Activated naive CD4-positive, alpha-beta T cell treated with anti-CD3 and anti-CD28 coated beads, Interleukin-2, amount 50 U/mL, for 72 hours (primary cell): ENCODE results near the gene ABCF2. TPM values are rescaled to one million over a fixed set of nuclear protein-coding genes. Genes with fewer than 3 reads are reported as not detected.

Source experiments
- ATAC-seq, 2 donors: fragments of 150-1000 bp; cut with Tn5 transposase; 2 replicates each; pipeline ENCODE4 v1.10.0; 2021; ENCODE audit warnings: mild to moderate bottlenecking in 2 of 2, moderate library complexity in 2 of 2
- DNase-seq, 2 donors: peaks; one replicate each; pipeline ENCODE4 v3.0.0; 2021 to 2022; ENCODE audit warnings: low spot score in 2 of 2
- H3K27ac Mint-ChIP-seq, 2 donors: one replicate each; pipeline ENCODE4 v1.8.0; 2022; ENCODE audit warnings: mild to moderate bottlenecking in 2 of 2, mixed read lengths in 2 of 2
- H3K36me3 Mint-ChIP-seq, 2 donors: one replicate each; pipeline ENCODE4 v1.8.0; 2022; ENCODE audit warnings: mixed read lengths in 2 of 2
- H3K9me3 Mint-ChIP-seq, 2 donors: one replicate each; pipeline ENCODE4 v1.8.0; 2022; ENCODE audit warnings: mixed read lengths in 2 of 2
- total RNA-seq, 2 donors: library from RNA; stranded (reverse); gene quantifications; one replicate each; pipeline ENCODE4 v1.2.3, GENCODE V29; 2022

ABCF2 gene
- total RNA-seq, 2 donors from 2014 or later: 23.5 to 33.6 TPM

GRCh38 chr7:151256410-151257045 lies 29.5 kb upstream of the ABCF2 start:
- H3K27ac Mint-ChIP-seq: no peak overlapping the region
- ATAC-seq (no peak), DNase-seq (no peak)
- H3K36me3 Mint-ChIP-seq: no peaks in the 10 kb centered on the region
- H3K9me3 Mint-ChIP-seq: no peaks in the 10 kb centered on the region

GRCh38 chr7:151255390-151255789 lies 28.4 kb upstream of the ABCF2 start:
- Mint-ChIP-seq H3K9me3 (no peaks in the 10 kb centered on the region), H3K27ac (no peak overlapping the region), H3K36me3 (peaks cover 0 to 8% of the 10 kb centered on the region in 2 donors)
- ATAC-seq (no peak), DNase-seq (no peak)

GRCh38 chr7:151254851-151255250 lies 27.8 kb upstream of the ABCF2 start:
- no peak overlapping the region for H3K27ac Mint-ChIP-seq
- DNase-seq: no peak
- no peak for ATAC-seq
- H3K36me3 Mint-ChIP-seq: peaks cover 0 to 8% of the 10 kb centered on the region in 2 donors
- no peaks in the 10 kb centered on the region for H3K9me3 Mint-ChIP-seq

GRCh38 chr7:151254316-151254715 lies 27.3 kb upstream of the ABCF2 start:
- Mint-ChIP-seq H3K27ac (no peak overlapping the region), H3K9me3 (no peaks in the 10 kb centered on the region), H3K36me3 (peaks cover 0 to 8% of the 10 kb centered on the region in 2 donors)
- DNase-seq: no peak
- ATAC-seq: no peak

- DNase-seq (no peak), ATAC-seq (no peak)
- Mint-ChIP-seq H3K27ac (no peak overlapping the region), H3K9me3 (no peaks in the 10 kb centered on the region), H3K36me3 (peaks cover 0 to 8% of the 10 kb centered on the region in 2 donors)
These were observed 26.1 kb upstream of the ABCF2 start for GRCh38 chr7:151252961-151253711.

- peaks cover 0 to 8% of the 10 kb centered on the region in 2 donors for H3K36me3 Mint-ChIP-seq
- no peak overlapping the region for H3K27ac Mint-ChIP-seq
- no peak for ATAC-seq
- H3K9me3 Mint-ChIP-seq: no peaks in the 10 kb centered on the region
- DNase-seq: no peak
These were observed 25.5 kb upstream of the ABCF2 start for GRCh38 chr7:151252561-151252835.

- DNase-seq (no peak), ATAC-seq (no peak)
- peaks cover 0 to 8% of the 10 kb centered on the region in 2 donors for H3K36me3 Mint-ChIP-seq
- no peak overlapping the region for H3K27ac Mint-ChIP-seq
- no peaks in the 10 kb centered on the region for H3K9me3 Mint-ChIP-seq
These were observed 24.9 kb upstream of the ABCF2 start for GRCh38 chr7:151251689-151252560.

- ATAC-seq (no peak), DNase-seq (no peak)
- H3K9me3 Mint-ChIP-seq: no peaks in the 10 kb centered on the region
These were observed 24.3 kb upstream of the ABCF2 start for GRCh38 chr7:151251328-151251688.

GRCh38 chr7:151250181-151251132 lies 23.5 kb upstream of the ABCF2 start:
- Mint-ChIP-seq H3K36me3 (peaks cover 0 to 8% of the 10 kb centered on the region in 2 donors), H3K9me3 (no peaks in the 10 kb centered on the region), H3K27ac (no peak overlapping the region)
- DNase-seq (no peak), ATAC-seq (no peak)

More at GRCh38 chr7:151251328-151251688, 24.3 kb upstream of the ABCF2 start:
- no peak overlapping the region for H3K27ac Mint-ChIP-seq
- peaks cover 0 to 8% of the 10 kb centered on the region in 2 donors for H3K36me3 Mint-ChIP-seq

GRCh38 chr7:151249732-151250072 lies 22.7 kb upstream of the ABCF2 start:
- Mint-ChIP-seq H3K36me3 (peaks cover 0 to 8% of the 10 kb centered on the region in 2 donors), H3K9me3 (no peaks in the 10 kb centered on the region), H3K27ac (no peak overlapping the region)
- DNase-seq: no peak
- no peak for ATAC-seq

GRCh38 chr7:151249034-151249731 lies 22.2 kb upstream of the ABCF2 start:
- DNase-seq (peak in 1 of 2 donors; percentile 42), ATAC-seq (peak in 1 of 2 donors; percentile 12)
- Mint-ChIP-seq H3K36me3 (peaks cover 0 to 8% of the 10 kb centered on the region in 2 donors), H3K9me3 (no peaks in the 10 kb centered on the region), H3K27ac (no peak overlapping the region)

- ATAC-seq (peak in 1 of 2 donors; percentile 9), DNase-seq (no peak)
- H3K9me3 Mint-ChIP-seq: no peaks in the 10 kb centered on the region
- peaks cover 0 to 8% of the 10 kb centered on the region in 2 donors for H3K36me3 Mint-ChIP-seq
- H3K27ac Mint-ChIP-seq: no peak within 1 kb of the TSS
These were observed 21.5 kb upstream of the ABCF2 start, which contains the start of gene SMARCD3 for GRCh38 chr7:151248346-151249033. Gene SMARCD3 (minus strand): TSS chr7:151248694. CDS start chr7:151248562, 132 bp downstream.

- ATAC-seq (no peak), DNase-seq (no peak)
- no peaks in the 10 kb centered on the region for H3K9me3 Mint-ChIP-seq
- H3K36me3 Mint-ChIP-seq: peaks cover 0 to 8% of the 10 kb centered on the region in 2 donors
- H3K27ac Mint-ChIP-seq: no peak overlapping the region
These were observed 20.8 kb upstream of the ABCF2 start for GRCh38 chr7:151247611-151248345.

- Mint-ChIP-seq H3K9me3 (no peaks in the 10 kb centered on the region), H3K27ac (no peak overlapping the region), H3K36me3 (peaks cover 0 to 8% of the 10 kb centered on the region in 2 donors)
- no peak for ATAC-seq
- DNase-seq: no peak
These were observed 20.0 kb upstream of the ABCF2 start for GRCh38 chr7:151246851-151247580.
